SH-SY5Y (cell line): ENCODE measurements around the gene KIAA1549.

Experiments
- GATA2 ChIP-seq: IDR thresholded peaks from 2 replicates; pipeline ENCODE4 v1.6.1; 2011; ENCODE audit warnings: mild to moderate bottlenecking, low read depth, low read length
- GATA3 ChIP-seq: IDR thresholded peaks from 2 replicates; pipeline ENCODE4 v1.6.1; 2011; ENCODE audit warnings: low read depth, mild to moderate bottlenecking, low read length, moderate library complexity

DNA sequence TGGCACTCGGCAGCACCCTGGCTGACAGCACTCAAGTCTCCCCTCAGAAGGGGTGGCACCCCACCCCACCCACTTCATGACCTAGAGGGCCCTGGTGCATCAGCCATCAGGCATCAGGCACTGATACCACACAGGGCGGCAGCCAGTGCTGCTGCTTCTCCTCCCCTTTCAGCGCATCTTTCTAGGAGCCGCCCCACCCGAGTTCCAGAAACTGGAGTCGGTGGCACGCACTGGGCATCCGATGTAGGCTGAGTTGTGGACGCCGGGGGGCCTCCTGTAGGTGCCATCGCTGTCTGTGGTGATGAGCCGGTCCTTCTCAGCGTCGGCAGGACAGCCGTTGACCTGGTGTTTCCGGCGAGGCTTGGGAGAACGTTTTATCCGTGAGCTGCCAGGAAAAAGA lies 113.4 kb downstream of the KIAA1549 start:
- TF ChIP-seq GATA2 (no peak), GATA3 (no peak)
